DMS79 treated with DMSO at 0.1 percent for 48 hours (cell line): Measurements from ENCODE around the gene TSPO2.
A peak's percentile ranks its signal among the peaks of the same experiment; 100 is the strongest.

ENCODE experiments used
- DNase-seq: peaks from one replicate; lab custom pipeline; 2025; lab: John Stamatoyannopoulos, UW

Gene TSPO2

DNA sequence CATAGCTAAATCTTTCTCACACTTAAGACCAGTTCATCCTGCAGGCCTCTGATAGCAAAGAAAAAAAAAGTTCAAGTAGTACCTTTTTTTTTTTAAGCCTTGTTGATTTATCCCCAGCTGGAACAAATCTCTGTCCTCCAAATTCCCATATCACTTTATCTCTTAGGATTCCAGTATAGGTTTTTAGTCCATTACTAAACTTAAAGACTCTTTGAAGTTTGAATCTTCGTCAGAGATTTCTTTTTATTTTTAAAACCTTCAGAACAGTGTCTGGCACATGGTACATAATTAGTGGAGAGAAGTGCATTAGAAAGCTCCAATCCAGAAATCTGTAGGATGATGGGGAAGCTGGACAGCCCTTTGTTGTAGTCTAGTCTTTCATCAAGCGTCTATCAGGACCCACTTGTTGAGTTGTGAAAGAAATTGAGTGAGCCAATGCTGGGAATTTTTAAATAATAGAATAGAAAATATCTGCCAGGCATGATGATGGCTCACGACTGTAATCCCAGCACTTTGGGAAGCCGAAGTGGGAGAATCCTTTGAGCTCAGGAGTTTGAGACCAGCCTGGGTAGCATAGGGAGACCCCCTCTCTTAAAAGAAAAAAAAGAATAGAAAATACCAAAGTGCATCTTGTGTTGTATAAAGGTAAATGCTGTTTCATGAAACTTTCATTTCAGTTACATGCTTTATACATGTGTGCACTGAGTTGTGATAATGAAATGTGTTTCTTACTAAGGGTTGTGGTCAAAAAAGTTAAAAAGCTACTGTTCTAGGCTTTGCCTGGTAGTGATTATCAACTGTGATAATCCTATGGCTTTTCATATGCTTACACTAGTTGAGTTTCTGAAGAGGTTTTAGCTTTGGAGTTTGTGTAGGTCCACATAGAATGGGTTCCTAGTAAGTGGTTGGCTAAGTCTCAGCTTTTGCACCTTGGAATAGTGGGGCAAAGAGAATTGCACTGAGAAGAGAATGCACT, 33.7 kb downstream of the TSPO2 start:
- no peak for DNase-seq

DNA sequence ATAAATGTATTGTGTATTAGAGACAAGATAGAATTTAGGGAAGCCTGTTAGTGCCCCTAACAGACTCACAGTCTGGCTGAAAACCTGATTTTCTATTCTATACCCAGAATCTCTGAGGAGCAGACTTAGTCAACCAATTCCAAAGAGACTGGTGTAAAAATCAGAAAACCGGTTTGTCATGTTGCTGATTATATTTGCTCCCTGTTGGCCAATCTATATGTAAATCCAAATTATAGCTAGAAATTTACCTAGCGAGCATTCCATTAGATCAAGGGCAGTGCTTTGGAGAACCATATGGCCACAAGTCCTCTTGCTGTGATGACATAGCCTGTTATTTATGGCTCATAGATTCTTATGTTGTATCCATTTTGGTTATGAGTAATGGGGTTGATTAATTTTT, 35.3 kb downstream of the TSPO2 start:
- DNase-seq = no peak

DNA sequence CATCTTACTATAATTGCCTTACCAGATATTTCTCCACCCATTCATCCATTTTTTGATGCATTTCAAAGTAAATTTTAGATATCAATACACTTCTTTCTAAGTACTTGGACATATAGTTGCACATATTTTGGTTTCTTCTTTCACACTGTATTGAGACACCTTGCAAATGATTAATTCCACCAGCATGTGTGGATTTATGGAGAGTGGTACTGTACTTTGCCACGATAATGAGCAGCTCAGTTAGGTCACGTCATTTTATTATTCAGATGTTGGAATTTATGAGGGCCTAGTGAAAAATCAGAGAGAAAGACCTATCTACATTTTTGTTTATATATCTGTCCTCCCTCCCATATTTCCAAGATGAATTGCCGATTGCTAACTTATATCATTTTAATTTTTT, 35.8 kb downstream of the TSPO2 start:
- DNase-seq = no peak

DNA sequence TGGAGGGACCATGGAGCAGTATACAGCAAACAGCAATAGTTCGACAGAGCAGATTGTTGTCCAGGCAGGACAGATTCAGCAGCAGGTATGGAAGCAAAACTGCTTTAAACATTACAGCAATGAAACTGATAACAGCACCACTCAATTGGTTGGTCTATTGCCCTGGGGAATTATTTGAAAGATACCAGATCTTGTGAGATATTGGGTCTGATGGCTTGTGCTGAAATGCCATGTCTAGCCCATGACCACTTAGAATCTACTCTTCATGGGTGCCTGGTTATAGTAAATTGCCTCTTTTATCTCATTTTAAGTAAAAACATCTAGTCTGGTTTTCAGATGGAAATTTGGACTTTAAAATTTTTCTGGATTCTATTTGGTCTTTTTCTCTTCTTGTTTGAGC, 36.8 kb downstream of the TSPO2 start:
- DNase-seq = no peak

DNA sequence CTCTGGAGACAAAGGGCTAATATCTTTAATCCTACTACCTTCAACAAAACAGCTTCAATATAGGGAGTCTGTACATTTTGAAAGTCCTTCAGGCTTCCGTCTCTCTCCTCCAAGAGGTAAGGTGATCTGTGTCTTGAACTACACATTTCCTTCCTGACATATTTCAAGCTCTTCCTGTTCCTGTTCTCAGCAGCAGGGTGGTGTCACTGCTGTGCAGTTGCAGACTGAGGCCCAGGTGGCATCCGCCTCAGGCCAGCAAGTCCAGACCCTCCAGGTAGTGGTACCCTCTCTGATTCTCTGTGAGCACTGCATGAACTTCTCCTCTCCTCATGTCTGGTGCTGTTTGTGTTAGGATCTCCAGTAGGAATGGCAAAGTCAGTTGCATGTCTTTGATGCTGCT, 38.4 kb downstream of the TSPO2 start:
- no peak for DNase-seq

DNA sequence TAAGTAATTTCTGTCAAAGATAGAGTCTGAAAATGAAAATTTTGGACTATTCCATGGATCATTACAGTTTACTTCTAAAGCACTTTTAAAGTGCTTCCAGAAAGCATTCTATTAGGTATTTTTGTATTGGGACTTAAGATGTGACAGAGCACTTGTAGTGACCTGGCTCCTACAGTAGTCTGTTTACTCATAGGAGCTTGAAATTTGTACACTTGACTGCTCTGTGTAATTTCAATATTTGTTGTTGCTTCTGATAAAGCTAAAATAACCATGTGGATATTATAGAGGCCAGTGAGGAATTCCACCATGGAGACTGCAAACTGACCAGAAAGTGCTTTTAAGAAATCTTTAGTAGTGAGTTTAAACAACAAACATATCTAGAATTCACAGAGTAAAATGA, 40.8 kb downstream of the TSPO2 start:
- DNase-seq = no peak

DNA sequence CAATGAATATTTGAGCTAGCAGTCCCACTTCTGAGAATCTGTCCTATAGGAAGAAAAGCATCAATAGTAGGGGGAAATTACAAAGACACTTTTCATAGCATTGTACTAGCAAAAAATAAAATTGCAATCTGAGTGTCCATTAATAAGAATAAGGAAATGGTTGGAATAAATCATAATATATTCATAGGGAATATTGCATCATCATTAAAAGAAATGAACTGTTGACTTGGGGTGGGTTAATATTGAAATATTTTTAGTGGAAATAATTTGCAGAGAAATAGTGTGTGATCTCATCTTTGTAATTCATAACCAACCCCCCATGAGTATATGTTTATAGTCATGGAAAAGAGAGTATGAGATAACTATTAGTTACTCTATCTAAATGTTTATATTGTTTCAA, 42.9 kb downstream of the TSPO2 start:
- no peak for DNase-seq

DNA sequence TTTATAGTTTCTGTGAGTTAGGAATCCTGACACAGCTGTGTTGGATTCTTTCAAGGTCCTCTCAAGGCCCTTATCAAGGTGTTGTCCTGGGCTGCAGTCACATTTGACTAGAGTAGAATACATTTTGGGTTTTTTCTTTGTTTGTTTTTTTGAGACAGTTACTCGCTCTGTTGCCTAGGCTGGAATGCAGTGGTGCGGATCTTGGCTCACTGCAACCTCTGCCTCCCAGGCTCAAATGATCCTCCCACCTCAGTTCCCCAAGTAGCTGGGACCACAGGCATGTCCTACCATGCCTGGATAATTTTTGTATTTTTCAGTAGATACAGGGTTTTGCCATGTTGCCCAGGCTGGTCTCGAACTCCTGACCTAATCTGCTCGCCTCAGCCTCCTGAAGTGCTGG, 46.2 kb downstream of the TSPO2 start:
- DNase-seq = no peak

DNA sequence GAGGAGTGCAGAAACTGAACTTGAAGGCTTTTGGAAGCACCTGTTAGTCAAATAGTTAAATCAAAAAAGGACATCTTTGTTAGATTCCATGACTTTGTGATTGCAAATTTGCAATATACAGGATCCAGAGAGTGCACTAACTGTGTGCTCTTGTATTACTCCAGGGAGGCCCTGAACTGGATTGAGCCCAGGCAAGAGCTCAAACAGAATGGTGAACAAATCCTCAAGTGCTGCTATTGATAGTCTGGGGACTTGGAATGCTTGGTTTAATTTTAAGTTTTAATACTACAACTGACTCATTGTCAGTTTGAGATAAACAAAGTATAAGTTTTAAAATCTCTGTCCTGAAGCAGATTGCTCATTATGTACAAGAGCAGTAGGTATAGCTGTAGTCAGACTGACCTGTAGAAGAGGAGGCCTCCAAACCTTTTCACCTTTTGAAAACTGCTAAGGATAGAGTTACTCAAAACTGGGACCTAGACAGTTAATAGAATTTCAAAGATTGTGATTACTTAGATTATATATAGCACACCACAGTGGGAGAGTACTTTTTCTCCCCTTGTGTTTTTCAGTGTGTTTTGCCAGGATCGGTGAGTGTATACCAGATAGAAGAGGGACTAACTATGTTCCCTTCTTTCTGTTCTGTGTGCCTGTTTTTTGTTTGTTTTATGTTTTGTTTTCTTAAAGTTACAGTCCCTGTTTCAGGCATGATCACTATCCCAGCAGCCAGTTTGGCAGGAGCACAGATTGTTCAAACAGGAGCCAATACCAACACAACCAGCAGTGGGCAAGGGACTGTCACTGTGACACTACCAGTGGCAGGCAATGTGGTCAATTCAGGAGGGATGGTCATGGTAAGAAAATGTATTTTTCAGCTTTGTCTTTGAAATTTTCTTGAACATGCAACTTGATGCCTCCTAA, 48.8 kb downstream of the TSPO2 start:
- no peak for DNase-seq

DNA sequence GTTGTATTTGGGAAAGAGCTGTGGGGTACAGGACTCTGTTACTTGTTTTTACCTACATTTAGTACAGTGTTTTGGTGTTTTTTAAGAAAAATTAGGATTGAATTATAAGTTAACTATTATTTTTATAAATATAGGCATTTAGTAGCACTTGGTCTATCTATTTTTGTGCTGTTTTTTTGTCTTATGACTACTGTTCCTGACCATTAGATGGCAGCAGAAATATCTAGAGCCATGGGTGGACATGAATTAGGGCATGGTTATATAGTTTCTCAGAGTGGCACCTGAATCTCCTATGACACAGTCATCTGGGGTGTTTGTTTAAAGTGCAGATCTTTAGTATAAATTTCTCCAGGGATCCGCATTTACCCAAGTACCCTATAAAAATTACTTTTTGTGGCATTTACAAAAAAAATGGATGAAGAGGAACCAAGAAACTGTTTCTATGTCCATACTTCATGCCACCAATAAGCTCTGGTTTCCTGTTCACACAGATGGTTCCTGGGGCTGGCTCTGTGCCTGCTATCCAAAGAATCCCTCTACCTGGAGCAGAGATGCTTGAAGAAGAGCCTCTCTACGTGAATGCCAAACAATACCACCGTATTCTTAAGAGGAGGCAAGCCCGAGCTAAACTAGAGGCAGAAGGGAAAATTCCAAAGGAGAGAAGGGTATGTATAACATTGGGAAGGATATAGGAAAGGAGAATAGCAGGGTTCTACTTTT, 50.3 kb downstream of the TSPO2 start:
- peak; percentile 39 for DNase-seq

DNA sequence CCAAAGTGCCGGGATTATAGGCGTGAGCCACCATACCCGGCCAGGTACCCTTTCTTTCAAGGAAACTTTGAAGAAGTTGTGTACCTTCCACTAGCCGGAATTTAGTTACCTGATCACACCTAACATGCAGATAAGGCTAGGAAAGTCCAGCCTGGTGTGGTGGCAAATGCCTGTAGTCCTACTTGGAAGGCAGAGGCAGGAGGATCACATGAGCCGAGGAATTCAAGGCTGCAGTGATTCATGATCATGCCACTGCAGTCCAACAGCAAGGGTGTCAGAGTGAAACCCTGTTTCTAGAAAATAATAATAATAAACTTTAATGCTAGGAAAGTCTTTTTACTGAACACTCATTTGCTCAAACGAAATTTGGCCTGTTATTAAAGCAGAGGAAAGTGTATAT, 51.5 kb downstream of the TSPO2 start:
- no peak for DNase-seq
